Keratinocyte (primary cell): ENCODE measurements around the gene FRMPD1. TPM values are rescaled to one million over a fixed set of nuclear protein-coding genes. Genes with fewer than 3 reads are reported as not detected.

Experiments used
- DNase-seq: peaks from one replicate; pipeline ENCODE4 v3.0.0-alpha.2; 2011; ENCODE audit warnings: low read depth, missing footprints, low spot score
- FAIRE-seq: peaks from 2 replicates; lab custom pipeline; 2011; peaks lifted over from hg19 to GRCh38; lab: Jason Lieb, UNC
- H2AFZ ChIP-seq: 2 replicates; pipeline ENCODE4 v1.6.0; 2012; ENCODE audit warnings: low read length, control low read depth, inconsistent platforms; ENCODE audit not compliant: control insufficient read depth
- H3K27ac ChIP-seq: 2 replicates; pipeline ENCODE4 v1.5.1; 2011; ENCODE audit warnings: low read length; ENCODE audit not compliant: control insufficient read depth, insufficient read depth
- H3K27me3 ChIP-seq: 3 replicates; pipeline ENCODE4 v1.6.0; 2011; ENCODE audit warnings: low read length; ENCODE audit not compliant: control insufficient read depth, insufficient read depth; ENCODE audit errors: extremely low read depth
- H3K36me3 ChIP-seq, 2 experiments: 2 replicates in 1 of 2; 3 replicates in 1 of 2; pipeline ENCODE4 v1.5.1; 2011; ENCODE audit warnings: low read length in 2 of 2, mild to moderate bottlenecking in 1 of 2; ENCODE audit not compliant: control insufficient read depth in 2 of 2, insufficient read depth in 2 of 2; ENCODE audit errors: extremely low read depth in 1 of 2
- H3K4me1 ChIP-seq: 3 replicates; pipeline ENCODE4 v1.5.1; 2011; ENCODE audit warnings: low read length; ENCODE audit not compliant: control insufficient read depth, insufficient read depth; ENCODE audit errors: extremely low read depth
- H3K4me2 ChIP-seq: 3 replicates; pipeline ENCODE4 v1.6.0; 2011; ENCODE audit warnings: low read depth, low read length; ENCODE audit not compliant: control insufficient read depth, insufficient read depth; ENCODE audit errors: extremely low read depth
- H3K4me3 ChIP-seq, 3 experiments: fragments of 200-600 bp in 1 of 3; sonication (generic) in 1 of 3; 2 replicates in 2 of 3; 3 replicates in 1 of 3; pipeline ENCODE4 v1.5.1; 2011 to 2016; ENCODE audit warnings: low read length in 3 of 3, mild to moderate bottlenecking in 3 of 3, control low read depth in 2 of 3, inconsistent platforms in 1 of 3, low read depth in 1 of 3, mixed read lengths in 1 of 3, mixed run types in 1 of 3, moderate library complexity in 1 of 3; ENCODE audit not compliant: control insufficient read depth in 2 of 3, insufficient read depth in 2 of 3; ENCODE audit errors: extremely low read depth in 1 of 3
- H3K79me2 ChIP-seq: 2 replicates; pipeline ENCODE4 v1.6.0; 2012; ENCODE audit warnings: low read length; ENCODE audit not compliant: control insufficient read depth, insufficient read depth
- H3K9ac ChIP-seq: 3 replicates; pipeline ENCODE4 v1.6.0; 2011; ENCODE audit warnings: low read length; ENCODE audit not compliant: control insufficient read depth, insufficient read depth; ENCODE audit errors: extremely low read depth
- H3K9me1 ChIP-seq: 3 replicates; pipeline ENCODE4 v1.6.0; 2011; ENCODE audit warnings: low read length; ENCODE audit not compliant: control insufficient read depth, insufficient read depth; ENCODE audit errors: extremely low read depth
- H3K9me3 ChIP-seq: 2 replicates; pipeline ENCODE4 v1.5.1; 2012; ENCODE audit warnings: low read depth, low read length; ENCODE audit not compliant: control insufficient read depth
- H4K20me1 ChIP-seq: 3 replicates; pipeline ENCODE4 v1.6.0; 2011; ENCODE audit warnings: low read length; ENCODE audit not compliant: control insufficient read depth, insufficient read depth; ENCODE audit errors: extremely low read depth
- EZH2 ChIP-seq: IDR thresholded peaks from one replicate; pipeline ENCODE4 v1.6.1; 2012; ENCODE audit warnings: inconsistent platforms, mild to moderate bottlenecking, low read length, moderate library complexity
- dilution Hi-C: fragments of 300-500 bp; cut with MboI; formaldehyde crosslinking; loops from one replicate; pipeline ENCODE4 v1.7.0; 2020; ENCODE audit warnings: low sequenced_read_pairs; ENCODE audit not compliant: extremely low pct_ligation_motif_present
- polyA plus RNA-seq, 5 experiments: library from polyadenylated mRNA; depleted of rRNA in 3 of 5; stranded (reverse) in 3 of 5; stranded (forward) in 1 of 5; unstranded in 1 of 5; fragments of >200 nt; gene quantifications; 1 replicate in 1 of 5; 2 replicates in 3 of 5; 3 replicates in 1 of 5; pipeline versions ENCODE4 v1.2.1 to v1.2.3, GENCODE V29; 2011 to 2012; ENCODE audit warnings: missing spikeins in 2 of 5, low read depth in 1 of 5, low replicate concordance in 1 of 5
- TF ChIP-seq, protein P1 (sequence below), 3 experiments: IDR thresholded peaks in 1 of 3; conservative IDR thresholded peaks in 1 of 3; optimal IDR thresholded peaks in 1 of 3; 2 replicates in 2 of 3; 3 replicates in 1 of 3; pipeline versions ENCODE3 to v1.5.1; 2011; ENCODE audit warnings: low read length in 3 of 3, mild to moderate bottlenecking in 3 of 3, moderate library complexity in 2 of 3, control low read depth in 1 of 3, inconsistent platforms in 1 of 3; ENCODE audit not compliant: insufficient read depth in 2 of 3; ENCODE audit errors: extremely low read depth in 1 of 3

Gene FRMPD1
- polyA plus RNA-seq, 1 donor (not counting 4 experiments of a cell fraction or from before 2014, with no cell fraction given): 0.01 TPM

DNA sequence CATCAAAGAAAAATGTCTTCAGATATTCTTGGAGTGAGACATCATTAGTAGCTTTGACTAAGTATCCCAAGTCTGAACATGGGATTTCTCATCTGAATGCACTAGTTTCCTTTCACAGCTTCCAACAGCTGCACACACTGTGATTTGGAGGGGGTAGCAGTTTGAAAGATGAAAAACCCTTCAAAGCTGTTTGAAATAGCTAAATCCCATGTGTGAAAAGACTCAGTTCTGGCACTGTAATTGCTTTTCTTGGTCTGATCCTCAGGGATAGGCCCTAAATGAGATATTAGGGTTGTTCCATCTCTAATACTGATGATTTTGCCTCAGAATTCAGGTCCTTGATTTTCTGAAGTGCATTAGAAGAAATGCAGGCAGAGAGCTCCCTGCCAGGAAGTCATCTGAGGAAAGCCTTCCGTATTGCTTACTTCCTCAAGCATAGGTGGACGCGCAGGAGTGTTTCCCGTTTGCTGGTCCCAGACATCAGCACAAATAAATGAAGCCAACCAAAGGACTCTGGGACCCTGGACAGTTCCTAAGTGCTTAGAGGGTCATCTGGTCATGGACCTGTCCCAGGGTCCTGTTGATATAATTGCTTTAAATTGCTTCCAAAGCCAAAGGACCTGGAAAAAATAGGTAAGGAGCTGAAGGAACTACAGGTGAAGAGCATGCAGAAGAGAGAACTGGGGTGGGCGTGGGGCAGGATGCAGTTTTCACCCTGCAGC is 25.6 kb upstream of the FRMPD1 start:
- no peak for TF ChIP-seq EZH2
- TF ChIP-seq, protein P1, sequence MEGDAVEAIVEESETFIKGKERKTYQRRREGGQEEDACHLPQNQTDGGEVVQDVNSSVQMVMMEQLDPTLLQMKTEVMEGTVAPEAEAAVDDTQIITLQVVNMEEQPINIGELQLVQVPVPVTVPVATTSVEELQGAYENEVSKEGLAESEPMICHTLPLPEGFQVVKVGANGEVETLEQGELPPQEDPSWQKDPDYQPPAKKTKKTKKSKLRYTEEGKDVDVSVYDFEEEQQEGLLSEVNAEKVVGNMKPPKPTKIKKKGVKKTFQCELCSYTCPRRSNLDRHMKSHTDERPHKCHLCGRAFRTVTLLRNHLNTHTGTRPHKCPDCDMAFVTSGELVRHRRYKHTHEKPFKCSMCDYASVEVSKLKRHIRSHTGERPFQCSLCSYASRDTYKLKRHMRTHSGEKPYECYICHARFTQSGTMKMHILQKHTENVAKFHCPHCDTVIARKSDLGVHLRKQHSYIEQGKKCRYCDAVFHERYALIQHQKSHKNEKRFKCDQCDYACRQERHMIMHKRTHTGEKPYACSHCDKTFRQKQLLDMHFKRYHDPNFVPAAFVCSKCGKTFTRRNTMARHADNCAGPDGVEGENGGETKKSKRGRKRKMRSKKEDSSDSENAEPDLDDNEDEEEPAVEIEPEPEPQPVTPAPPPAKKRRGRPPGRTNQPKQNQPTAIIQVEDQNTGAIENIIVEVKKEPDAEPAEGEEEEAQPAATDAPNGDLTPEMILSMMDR (optimal IDR thresholded peaks at IDR 0.05 in 1 of 3, IDR thresholded peaks at IDR 0.05 in 1 of 3, conservative IDR thresholded peaks at IDR 0.05 in 1 of 3; ENCODE audit: extremely low read depth in 1 of 3, insufficient read depth in 2 of 3, low read length in 3 of 3): no peak
- DNase-seq (no peak), FAIRE-seq (no peak)
- no peak overlapping the region for H3K9ac ChIP-seq
- dilution Hi-C loops: no loop called here
- no peak overlapping the region for H3K4me3 ChIP-seq
- no peak overlapping the region for H3K4me2 ChIP-seq
- H2AFZ ChIP-seq: no peak overlapping the region
- no peaks in the 10 kb centered on the region for H3K79me2 ChIP-seq
- no peaks in the 10 kb centered on the region for H3K9me1 ChIP-seq
- no peaks in the 10 kb centered on the region for H3K4me1 ChIP-seq
- no peaks in the 10 kb centered on the region for H3K36me3 ChIP-seq
- H3K27me3 ChIP-seq: no peaks in the 10 kb centered on the region
- H3K27ac ChIP-seq: no peak overlapping the region
- H3K9me3 ChIP-seq: no peaks in the 10 kb centered on the region
- H4K20me1 ChIP-seq: no peaks in the 10 kb centered on the region

DNA sequence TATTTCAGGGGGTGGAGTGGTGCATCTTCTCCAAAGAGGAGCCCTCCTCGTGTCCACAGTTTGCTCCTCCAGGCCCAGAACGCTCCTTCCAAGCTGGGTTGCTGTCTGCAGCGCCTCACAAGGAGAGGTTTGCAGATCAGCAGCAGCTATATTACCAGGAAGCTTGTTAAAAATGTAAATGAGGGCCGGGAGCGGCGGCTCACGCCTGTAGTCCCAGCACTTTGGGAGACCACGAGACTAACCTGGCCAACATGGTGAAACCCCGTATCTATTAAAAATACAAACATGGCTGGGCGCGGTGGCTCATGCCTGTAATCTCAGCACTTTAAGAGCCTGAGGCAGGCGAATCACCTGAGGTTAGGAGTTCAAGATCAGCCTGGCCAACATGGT is 25.0 kb upstream of the FRMPD1 start:
- Histone ChIP-seq H3K4me3 (no peak overlapping the region), H3K79me2 (no peaks in the 10 kb centered on the region), H3K9me1 (no peaks in the 10 kb centered on the region), H4K20me1 (no peaks in the 10 kb centered on the region), H3K36me3 (no peaks in the 10 kb centered on the region), H2AFZ (no peak overlapping the region), H3K4me1 (no peaks in the 10 kb centered on the region), H3K27me3 (no peaks in the 10 kb centered on the region), H3K9ac (no peak overlapping the region), H3K4me2 (no peak overlapping the region), H3K9me3 (no peaks in the 10 kb centered on the region), H3K27ac (no peak overlapping the region)
- no peak for DNase-seq
- dilution Hi-C loops: no loop called here
- no peak for FAIRE-seq
- no peak for TF ChIP-seq EZH2
- TF ChIP-seq, protein P1 (optimal IDR thresholded peaks at IDR 0.05 in 1 of 3, IDR thresholded peaks at IDR 0.05 in 1 of 3, conservative IDR thresholded peaks at IDR 0.05 in 1 of 3; ENCODE audit: extremely low read depth in 1 of 3, insufficient read depth in 2 of 3, low read length in 3 of 3): no peak
